GM19240 (cell line): Measurements from ENCODE around the gene GALNT4.

Experiments used
- DNase-seq: peaks from one replicate; pipeline ENCODE4 v3.0.0; 2011; ENCODE audit warnings: low spot score; ENCODE audit not compliant: insufficient read length

The GALNT4 gene

GRCh38 chr12:89537389-89537788, 12.8 kb upstream of the GALNT4 start:
- DNase-seq = no peak

GRCh38 chr12:89529738-89530137, 5.1 kb upstream of the GALNT4 start:
- DNase-seq = peak; percentile 24

DNA sequence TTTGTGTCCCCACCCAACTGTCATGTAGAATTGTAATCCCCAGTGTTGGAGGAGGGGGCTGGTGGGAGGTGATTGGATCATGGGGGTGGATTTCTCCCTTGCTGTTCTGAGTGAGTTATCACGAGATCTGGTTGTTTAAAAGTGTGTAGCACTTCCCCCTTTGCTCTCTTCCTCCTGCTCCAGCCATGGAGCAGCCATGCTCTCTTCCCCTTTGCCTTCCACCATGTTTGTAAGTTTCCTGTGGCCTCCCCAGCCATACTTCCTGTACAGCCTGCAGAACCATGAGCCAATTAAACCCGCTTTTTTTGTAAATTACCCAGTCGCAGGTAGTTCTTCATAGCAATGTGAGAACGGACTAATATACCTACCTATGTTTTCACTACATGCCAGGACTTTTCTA, 3.8 kb upstream of the GALNT4 start:
- no peak for DNase-seq

GRCh38 chr12:89525824-89526770, 1.5 kb upstream of the GALNT4 start, which contains the start of gene POC1B:
Gene POC1B (minus strand): TSS chr12:89526047. CDS start chr12:89525895, 152 bp downstream.
- peak; percentile 35 for DNase-seq

DNA sequence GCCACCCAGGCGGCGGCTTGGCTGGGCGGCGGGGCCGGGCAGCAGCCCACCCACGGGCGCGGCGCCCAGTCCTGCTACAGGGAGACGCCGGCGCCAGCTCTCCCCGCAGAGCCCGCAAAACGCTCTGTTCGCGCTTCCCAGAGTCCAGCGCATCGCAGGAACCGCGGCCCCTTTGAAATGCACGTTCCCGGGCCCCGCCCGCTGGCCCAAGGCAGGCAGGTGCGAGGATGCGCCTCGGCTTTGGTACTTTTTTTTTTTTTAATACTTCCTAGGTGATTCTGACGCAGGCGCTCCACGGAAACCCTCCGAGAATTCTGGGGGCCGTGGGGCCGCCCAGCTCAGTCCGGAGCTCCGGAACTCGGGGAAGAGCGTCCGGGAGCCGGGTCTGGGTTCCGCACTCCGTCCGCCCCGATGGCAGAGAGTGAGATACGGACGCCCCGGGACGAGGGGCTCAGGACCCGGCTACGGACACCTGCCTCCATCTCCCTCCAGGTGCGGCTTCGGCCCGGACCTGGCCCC, 768 bp upstream of the GALNT4 start:
- DNase-seq = peak; percentile 6

DNA sequence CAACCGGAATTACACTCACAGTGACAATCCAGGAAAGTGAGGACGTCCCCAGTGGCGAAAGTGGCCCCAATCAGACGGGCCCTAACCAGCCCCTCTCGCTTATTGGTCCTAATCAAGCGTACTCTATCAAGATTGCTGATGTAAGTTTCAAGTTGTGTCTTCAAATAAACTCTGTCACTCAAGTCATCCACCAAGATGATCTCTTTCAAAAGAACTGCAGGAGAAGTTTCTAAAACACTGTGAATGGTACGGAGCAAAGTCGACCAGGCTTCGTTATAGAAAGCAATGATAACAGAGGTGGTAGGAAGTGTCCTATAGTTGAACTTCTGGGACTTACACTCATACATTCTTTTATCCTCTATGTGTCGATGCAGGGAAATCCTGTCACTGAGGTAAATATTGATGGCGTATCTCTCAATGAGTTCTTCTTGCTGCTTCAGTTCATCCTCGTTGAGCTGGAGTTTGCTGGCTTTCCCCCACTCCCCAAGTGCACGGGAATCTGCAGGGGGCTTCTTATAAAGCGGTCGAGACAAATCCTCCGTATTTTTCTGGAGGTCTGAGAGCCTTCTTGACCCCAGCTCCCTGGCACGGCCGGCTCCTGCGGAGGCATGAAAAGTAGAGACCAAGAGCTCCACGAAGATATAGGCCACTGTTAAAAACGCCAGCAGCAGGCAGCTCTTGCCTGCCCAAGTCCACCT, 604 bp downstream of the GALNT4 start:
- DNase-seq = no peak

- no peak for DNase-seq
Measured at GRCh38 chr12:89523393-89523792, 1.2 kb downstream of the GALNT4 start.

DNA sequence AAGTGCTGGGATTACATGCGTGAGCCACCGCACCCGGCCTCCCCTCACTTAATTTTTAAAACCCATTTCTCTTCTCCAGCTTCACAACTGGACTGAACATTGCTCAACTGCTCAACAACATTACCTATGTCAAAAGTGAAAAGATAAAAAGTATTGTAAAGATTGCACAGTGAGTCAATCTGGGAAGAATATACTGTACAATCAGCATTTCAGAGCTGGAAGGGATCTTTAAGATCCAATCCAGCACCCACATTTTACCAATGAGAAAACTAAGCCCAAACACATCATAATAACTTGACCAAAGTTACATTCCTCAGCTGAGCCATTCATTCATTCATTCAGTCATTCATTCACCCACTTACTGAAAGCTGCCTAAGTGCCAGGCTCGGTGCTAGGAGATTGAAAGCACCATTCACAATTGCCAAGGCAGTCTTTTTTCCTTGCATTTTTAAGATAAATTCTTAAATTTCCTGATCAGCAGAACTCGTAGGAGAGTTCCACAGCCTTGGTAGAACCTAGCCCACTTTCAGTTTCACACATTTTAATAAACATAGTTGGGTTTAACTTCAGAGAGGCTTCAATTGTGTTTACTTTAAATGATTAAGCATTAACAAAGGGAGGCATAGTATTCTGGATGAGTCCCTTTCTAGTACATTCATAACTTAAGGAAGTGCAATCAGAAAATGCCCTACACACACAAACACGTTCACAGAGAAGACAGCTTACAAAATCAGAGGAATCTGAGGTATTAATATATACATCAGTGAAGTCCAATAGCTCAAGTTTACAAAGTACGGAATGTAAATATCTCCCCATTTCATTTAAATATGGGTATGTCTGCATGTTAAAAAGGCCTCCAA, 3.0 kb downstream of the GALNT4 start:
- no peak for DNase-seq

DNA sequence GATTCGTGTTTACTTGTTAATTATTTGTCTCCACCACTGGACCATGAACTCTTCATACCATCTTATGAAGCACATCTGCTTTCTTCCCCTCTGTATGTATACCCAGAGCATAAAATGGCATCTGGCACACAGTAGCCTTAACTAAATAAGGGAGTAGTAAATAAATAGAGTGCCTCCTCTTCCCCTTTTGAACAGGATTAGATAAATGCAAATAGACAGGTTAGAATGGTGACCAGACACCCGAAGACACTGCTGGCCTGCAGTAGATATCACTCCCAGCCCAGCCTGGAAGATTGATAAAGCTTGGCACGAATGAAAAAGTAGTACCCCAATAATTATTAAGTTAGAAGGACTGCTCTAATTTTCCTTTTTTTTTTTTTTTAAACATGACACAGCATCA, 6.9 kb downstream of the GALNT4 start:
- no peak for DNase-seq

DNA sequence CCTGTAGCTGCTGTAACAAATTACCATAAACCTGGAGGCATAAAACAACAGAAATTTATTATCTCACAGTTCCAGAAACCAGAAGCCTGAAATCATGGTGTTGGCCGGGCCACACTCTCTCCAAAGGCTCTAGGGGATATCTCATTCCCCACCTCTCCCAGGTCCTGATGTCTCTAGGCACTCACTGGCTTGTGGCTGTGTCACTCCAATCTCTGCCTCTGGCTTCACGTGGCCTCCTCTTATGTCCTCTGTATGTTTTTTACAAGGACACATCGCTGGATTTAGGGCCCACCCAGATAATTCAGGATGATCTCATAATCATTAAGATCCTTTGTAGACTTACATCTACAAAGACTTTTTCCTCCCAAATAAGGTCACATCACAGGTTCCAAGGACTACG, 8.0 kb downstream of the GALNT4 start:
- no peak for DNase-seq

GRCh38 chr12:89514751-89515150, 9.8 kb downstream of the GALNT4 start:
- no peak for DNase-seq

GRCh38 chr12:89513544-89513943, 11.1 kb downstream of the GALNT4 start:
- DNase-seq = no peak

DNA sequence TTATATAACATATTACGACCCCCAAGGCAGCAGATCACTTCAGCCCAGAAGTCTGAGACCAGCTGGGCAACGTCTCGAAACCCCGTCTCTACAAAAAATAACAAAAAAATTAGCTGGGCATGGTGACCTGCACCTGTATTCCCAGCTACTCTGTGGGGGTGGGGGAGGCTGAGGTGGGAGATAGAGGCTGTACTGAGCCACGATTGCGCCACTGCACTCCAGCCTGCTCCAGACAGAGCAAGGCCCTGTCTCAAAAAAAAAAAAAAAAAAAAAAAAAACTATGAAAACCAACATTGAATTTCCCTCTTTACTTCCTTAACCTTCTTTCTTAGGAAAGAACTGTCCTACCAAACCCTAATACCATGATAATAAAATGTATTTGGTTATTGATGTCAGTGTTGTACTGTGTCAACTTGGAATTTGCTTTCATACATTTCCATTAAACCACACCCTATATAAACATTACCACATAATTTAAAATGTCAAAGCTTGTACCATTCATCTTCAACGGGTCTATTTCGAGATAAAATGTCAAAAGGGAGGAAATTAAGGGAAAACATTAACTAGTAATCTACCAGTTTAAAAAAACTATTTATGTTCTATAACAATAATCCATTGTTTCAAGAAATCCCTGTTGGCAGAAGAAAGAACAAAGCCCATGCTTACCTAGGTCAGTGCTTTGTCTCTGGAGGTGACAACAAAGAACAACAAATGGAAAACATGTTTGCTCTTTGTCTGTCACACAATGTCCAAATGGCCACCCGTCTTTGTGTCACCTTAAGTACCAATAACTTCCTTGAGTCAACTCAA, 17.4 kb downstream of the GALNT4 start:
- DNase-seq = no peak

DNA sequence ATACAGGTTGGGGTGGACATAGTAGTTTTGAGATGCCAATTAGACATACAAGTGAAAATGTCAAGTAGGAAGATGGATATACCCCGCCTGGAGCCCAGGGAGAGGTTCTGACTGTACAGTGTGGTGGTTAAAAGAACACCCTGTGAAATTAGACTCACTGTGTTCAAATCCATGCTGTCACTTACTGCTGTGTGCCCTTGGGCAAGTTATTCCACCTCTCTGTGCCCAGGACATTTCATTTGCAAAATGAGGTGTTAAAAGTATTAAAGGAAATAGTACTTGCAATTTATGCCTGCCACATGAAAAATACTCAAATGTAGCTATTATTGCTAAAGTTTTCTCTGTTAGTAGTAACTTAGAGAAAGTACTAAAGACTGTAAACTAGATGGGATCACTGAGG, 18.5 kb downstream of the GALNT4 start:
- no peak for DNase-seq

DNA sequence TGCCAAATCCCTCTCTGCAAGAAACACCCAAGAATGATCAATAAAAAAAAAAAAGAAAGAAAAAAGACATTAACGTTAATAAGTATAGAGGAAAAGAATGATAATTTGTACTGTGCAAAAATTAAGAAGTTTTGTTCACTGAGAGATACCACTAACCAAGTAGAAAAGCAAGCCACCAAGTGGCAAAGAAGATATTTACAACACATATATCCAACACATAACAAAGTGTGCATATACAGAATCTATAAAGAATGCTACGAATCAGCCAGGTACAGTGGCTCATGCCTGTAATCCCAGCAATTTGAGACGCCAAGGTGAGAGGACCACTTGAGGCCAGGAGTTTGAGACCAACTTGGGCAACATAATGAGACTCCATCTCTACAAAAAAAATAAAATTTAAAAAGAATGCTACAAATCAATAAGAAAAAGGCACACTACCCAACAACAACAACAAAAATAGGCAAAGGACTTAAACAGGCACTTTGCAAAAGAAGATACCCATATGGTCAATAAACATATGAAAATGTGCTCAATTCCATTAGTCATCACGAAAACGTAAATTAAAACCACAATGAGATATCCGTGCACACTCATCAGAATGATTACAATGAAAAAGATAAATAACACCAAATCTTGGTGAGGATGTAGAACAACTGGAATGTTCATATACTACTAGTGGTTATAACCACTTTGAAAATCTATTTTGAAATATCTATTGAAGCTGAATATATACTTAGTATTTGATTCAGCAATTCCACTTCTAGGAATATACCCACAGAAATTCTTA, 19.8 kb downstream of the GALNT4 start:
- no peak for DNase-seq

DNA sequence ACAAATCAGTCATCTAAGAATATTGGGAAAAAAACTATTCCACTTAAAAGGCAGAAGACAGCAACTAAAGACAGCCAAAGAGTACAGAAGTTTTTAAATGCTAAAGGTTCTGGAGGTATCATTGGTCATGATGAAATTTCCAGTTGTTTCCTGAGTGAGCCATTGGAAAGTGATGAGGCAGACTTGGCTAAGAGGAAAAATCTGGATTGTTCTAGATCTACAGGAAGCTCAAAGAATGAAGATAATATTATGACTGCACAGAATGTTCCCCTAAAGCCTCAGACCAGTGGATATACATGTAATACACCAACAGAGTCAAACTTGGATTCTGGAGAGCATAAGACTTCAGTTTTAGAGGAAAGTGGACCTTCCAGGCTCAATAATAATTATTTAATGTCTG, 22.8 kb downstream of the GALNT4 start:
- DNase-seq = no peak

GRCh38 chr12:89499857-89500256, 24.7 kb downstream of the GALNT4 start:
- no peak for DNase-seq

GRCh38 chr12:89497467-89497866, 27.1 kb downstream of the GALNT4 start:
- DNase-seq = no peak

DNA sequence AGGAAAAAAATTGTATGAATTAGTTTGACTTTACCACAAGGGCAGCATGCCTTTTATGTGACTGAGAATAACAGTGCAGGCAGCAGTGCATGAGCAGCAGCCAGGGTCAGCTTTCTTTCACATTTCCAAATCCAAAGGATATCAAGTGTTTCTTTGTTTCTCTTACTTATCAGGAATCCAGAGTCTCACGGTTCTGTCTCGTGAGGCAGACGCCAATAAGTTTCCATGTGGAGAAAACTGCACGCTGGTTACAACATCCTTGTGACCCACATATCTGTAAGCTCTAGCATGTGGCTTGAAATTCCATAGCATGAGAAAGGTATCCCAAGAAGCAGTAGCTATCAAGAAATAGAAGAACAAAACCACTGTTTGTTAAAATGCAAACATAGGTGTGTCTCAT, 27.6 kb downstream of the GALNT4 start:
- no peak for DNase-seq
